ENCODE results near the gene G2E3. TPM values are rescaled to one million over a fixed set of nuclear protein-coding genes. Genes with fewer than 3 reads are reported as not detected.

The G2E3 gene
- total and polyA plus RNA-seq, 2 experiments from 2014 or later = 67.4 to 113 TPM

GRCh38 chr14:30558362-30558674, 640 bp upstream of the G2E3 start:
- peak overlapping the region; percentile 85 for H3K27ac ChIP-seq (ENCODE audit: low read depth)
- peaks cover 27% of the 10 kb centered on the region for H3K4me1 Mint-ChIP-seq
- peaks cover 8% of the 10 kb centered on the region; the same call in 2 of the 3 replicates for H3K9me3 Mint-ChIP-seq
- H4K20me1 ChIP-seq (replicated peaks; ENCODE audit: insufficient read depth) = peaks cover 24% of the 10 kb centered on the region
- DNase-seq (ENCODE audit: low spot score) = no peak
- no peaks in the 10 kb centered on the region for H3K9me2 ChIP-seq (ENCODE audit: insufficient read depth)
- peaks cover 7% of the 10 kb centered on the region for H3K27me3 Mint-ChIP-seq (ENCODE audit: insufficient read depth, low read depth, poor library complexity)
- H3K4me3 ChIP-seq = peak overlapping the region; percentile 88
- peaks cover 43% of the 10 kb centered on the region for H3K79me2 ChIP-seq (replicated peaks; ENCODE audit: insufficient read depth)
- H3K4me2 ChIP-seq = peak overlapping the region; percentile 85
- H3K4me1 ChIP-seq (ENCODE audit: insufficient read depth) = peaks cover 23% of the 10 kb centered on the region
- H3K27me3 ChIP-seq (ENCODE audit: insufficient read depth) = no peaks in the 10 kb centered on the region
- peaks cover 21% of the 10 kb centered on the region for H3K36me3 Mint-ChIP-seq (ENCODE audit: low read depth)
- no peak for TF ChIP-seq NANOG (IDR thresholded peaks at IDR 0.05; ENCODE audit: borderline replicate concordance)
- no peak for TF ChIP-seq ZNF114 (CRISPR knock-in tag; IDR thresholded peaks at IDR 0.05)
- no peak for TF ChIP-seq EZH2 (IDR thresholded peaks at IDR 0.05; ENCODE audit: low read depth, unreplicated experiment)
- no peaks in the 10 kb centered on the region for H3K36me3 ChIP-seq (ENCODE audit: insufficient read depth)
- ATAC-seq = no peak
- H3F3A ChIP-seq (replicated peaks; ENCODE audit: low read depth) = no peaks in the 10 kb centered on the region; the same call in 1 of the 2 replicates
- H2AFZ ChIP-seq = peak overlapping the region; percentile 87
- H3K4me3 Mint-ChIP-seq = peak overlapping the region; percentile 100
- peak overlapping the region; percentile 94; the same call in 1 of the 2 replicates for H3K27ac Mint-ChIP-seq

- Histone ChIP-seq H3K4me2 (peak overlapping the region; percentile 85), H3K79me2 (replicated peaks; ENCODE audit: insufficient read depth) (peaks cover 56% of the 10 kb centered on the region), H3K9me2 (ENCODE audit: insufficient read depth) (no peaks in the 10 kb centered on the region), H3K4me1 (ENCODE audit: insufficient read depth) (peaks cover 23% of the 10 kb centered on the region), H4K20me1 (replicated peaks; ENCODE audit: insufficient read depth) (peaks cover 36% of the 10 kb centered on the region), H3K36me3 (ENCODE audit: insufficient read depth) (no peaks in the 10 kb centered on the region), H3K4me3 (peak overlapping the region; percentile 88), H3K27me3 (ENCODE audit: insufficient read depth) (no peaks in the 10 kb centered on the region), H3K27ac (ENCODE audit: low read depth) (peak overlapping the region; percentile 85), H2AFZ (peak overlapping the region; percentile 77; the same call in 1 of the 2 replicates), H3F3A (replicated peaks; ENCODE audit: low read depth) (no peaks in the 10 kb centered on the region; the same call in 1 of the 2 replicates)
- H3K36me3 Mint-ChIP-seq (ENCODE audit: low read depth) = peaks cover 34% of the 10 kb centered on the region
- DNase-seq (ENCODE audit: low spot score) (peak; percentile 34), ATAC-seq (peak; percentile 32)
- H3K27ac Mint-ChIP-seq = peak overlapping the region; percentile 98
- peak overlapping the region; percentile 100 for H3K4me3 Mint-ChIP-seq
- H3K27me3 Mint-ChIP-seq (ENCODE audit: insufficient read depth, low read depth, poor library complexity) = peaks cover 7% of the 10 kb centered on the region
- H3K9me3 Mint-ChIP-seq = peaks cover 8% of the 10 kb centered on the region; the same call in 2 of the 3 replicates
- TF ChIP-seq ZNF331 (CRISPR knock-in tag; IDR thresholded peaks at IDR 0.05; ENCODE audit: low read depth) (no peak), ETS1 (IDR thresholded peaks at IDR 0.05) (no peak), POLR2AphosphoS5 (IDR thresholded peaks at IDR 0.05; ENCODE audit: low read depth) (no peak), REST (IDR thresholded peaks at IDR 0.05; ENCODE audit: unreplicated experiment) (no peak), CTCF (conservative IDR thresholded peaks at IDR 0.05; ENCODE audit: low read depth in 2 of 2) (no peak), ZNF114 (CRISPR knock-in tag; IDR thresholded peaks at IDR 0.05) (no peak), EZH2phosphoT487 (IDR thresholded peaks at IDR 0.05; ENCODE audit: unreplicated experiment) (no peak), STAT1 (IDR thresholded peaks at IDR 0.05; ENCODE audit: unreplicated experiment) (no peak), CREB1 (CRISPR knock-in tag; IDR thresholded peaks at IDR 0.05; ENCODE audit: low read depth) (no peak), NANOG (IDR thresholded peaks at IDR 0.05; ENCODE audit: borderline replicate concordance) (no peak), EZH2 (IDR thresholded peaks at IDR 0.05; ENCODE audit: low read depth, unreplicated experiment) (no peak), JUNB (IDR thresholded peaks at IDR 0.05; ENCODE audit: unreplicated experiment) (no peak)
- peaks cover 27% of the 10 kb centered on the region for H3K4me1 Mint-ChIP-seq
These were observed 707 bp downstream of the G2E3 start for GRCh38 chr14:30559638-30560091.
